SK-N-SH (cell line): ENCODE data around the gene TOM1L2. TPM values are rescaled to one million over a fixed set of nuclear protein-coding genes. Genes with fewer than 3 reads are reported as not detected.

Experiments
- CTCF ChIA-PET: fragments of 300-600, 350-600 bp; formaldehyde crosslinking; extraction: SDS; loops from one replicate; lab custom pipeline; 2021; lab: Yijun Ruan, JAX
- POLR2A ChIA-PET: fragments of 350-600 bp; sonication (Branson Sonifier 250); formaldehyde crosslinking; extraction: SDS; loops from one replicate; lab custom pipeline; 2020; ENCODE audit warnings: antibody characterized with exemption, inconsistent platforms; lab: Yijun Ruan, JAX
- DNase-seq: peaks from one replicate; pipeline ENCODE4 v3.0.0; 2012
- H2AFZ ChIP-seq: fragments of 200-600 bp; sonication (generic); 2 replicates; pipeline ENCODE4 v1.8.1; 2016; ENCODE audit warnings: antibody characterized with exemption, mild to moderate bottlenecking, low read depth
- H3F3A ChIP-seq: fragments of 200-600 bp; sonication (generic); replicated peaks from 2 replicates; pipeline ENCODE3; 2016; ENCODE audit warnings: antibody characterized with exemption, mild to moderate bottlenecking; ENCODE audit not compliant: insufficient read depth
- H3K27ac ChIP-seq, 2 experiments: fragments of 200-500 bp in 1 of 2; fragments of 200-600 bp in 1 of 2; sonication (Bioruptor generic) in 1 of 2; sonication (generic), shearing (Covaris generic) in 1 of 2; 2 replicates each; pipeline versions ENCODE4 v1.5.1 to v1.6.1; 2014 to 2016; ENCODE audit warnings: low read depth in 2 of 2, inconsistent platforms in 1 of 2, low read length in 1 of 2, mild to moderate bottlenecking in 1 of 2, mixed read lengths in 1 of 2
- H3K27me3 ChIP-seq: fragments of 200-600 bp; sonication (generic), shearing (Covaris generic); 2 replicates; pipeline ENCODE4 v1.6.1; 2016; ENCODE audit warnings: mixed run types; ENCODE audit not compliant: insufficient read depth
- H3K36me3 ChIP-seq, 2 experiments: fragments of 200-500 bp in 1 of 2; fragments of 200-600 bp in 1 of 2; sonication (Bioruptor generic) in 1 of 2; sonication (generic) in 1 of 2; replicated peaks in 1 of 2; 2 replicates each; pipeline versions ENCODE3 to v1.5.1; 2014 to 2016; ENCODE audit warnings: low read length in 1 of 2, mild to moderate bottlenecking in 1 of 2; ENCODE audit not compliant: insufficient read depth in 2 of 2, control insufficient read depth in 1 of 2
- H3K4me1 ChIP-seq, 2 experiments: fragments of 200-500 bp in 1 of 2; fragments of 200-600 bp in 1 of 2; sonication (Bioruptor generic) in 1 of 2; sonication (generic), shearing (Covaris generic) in 1 of 2; 2 replicates each; pipeline versions ENCODE4 v1.5.1 to v1.6.1; 2014 to 2016; ENCODE audit warnings: low read depth in 1 of 2, low read length in 1 of 2, mixed run types in 1 of 2; ENCODE audit not compliant: insufficient read depth in 2 of 2, control insufficient read depth in 1 of 2
- H3K4me2 ChIP-seq: fragments of 200-600 bp; sonication (generic), shearing (Covaris generic); 2 replicates; pipeline ENCODE4 v1.6.1; 2017; ENCODE audit warnings: mixed run types
- H3K4me3 ChIP-seq, 2 experiments: fragments of 200-500 bp in 1 of 2; fragments of 200-600 bp in 1 of 2; sonication (Bioruptor generic) in 1 of 2; sonication (generic), shearing (Covaris generic) in 1 of 2; 2 replicates each; pipeline versions ENCODE4 v1.5.1 to v1.8.1; 2014 to 2016; ENCODE audit warnings: low read depth in 2 of 2, inconsistent platforms in 1 of 2, low read length in 1 of 2, mild to moderate bottlenecking in 1 of 2, mixed read lengths in 1 of 2, moderate library complexity in 1 of 2
- H3K79me2 ChIP-seq: fragments of 200-600 bp; sonication (generic); 2 replicates; pipeline ENCODE4 v1.8.1; 2017; ENCODE audit warnings: mild to moderate bottlenecking; ENCODE audit not compliant: insufficient read depth
- H3K9ac ChIP-seq: fragments of 200-600 bp; sonication (generic); 2 replicates; pipeline ENCODE4 v1.6.1; 2017; ENCODE audit warnings: mixed run types
- H3K9me2 ChIP-seq: fragments of 200-600 bp; sonication (generic); 2 replicates; pipeline ENCODE4 v1.6.1; 2017; ENCODE audit warnings: mixed run types
- H3K9me3 ChIP-seq: fragments of 200-600 bp; sonication (generic); 2 replicates; pipeline ENCODE4 v1.6.1; 2017; ENCODE audit warnings: mixed run types, mild to moderate bottlenecking, moderate library complexity
- H4K20me1 ChIP-seq: fragments of 200-600 bp; sonication (generic); 2 replicates; pipeline ENCODE4 v1.6.1; 2017; ENCODE audit warnings: mild to moderate bottlenecking, mixed run types; ENCODE audit not compliant: insufficient read depth
- CHD2 ChIP-seq: fragments of 150-350 bp; IDR thresholded peaks from 2 replicates; pipeline ENCODE4 v1.6.1; 2018; ENCODE audit warnings: low read length; ENCODE audit not compliant: partially characterized antibody
- EP300 ChIP-seq, 2 experiments: IDR thresholded peaks; 2 replicates each; pipeline versions ENCODE4 v1.4.0 to v1.6.1; 2012; ENCODE audit warnings: borderline replicate concordance in 1 of 2, low read depth in 1 of 2, low read length in 1 of 2
- FOSL2 ChIP-seq: IDR thresholded peaks from 2 replicates; pipeline ENCODE4 v1.4.0; 2012; ENCODE audit warnings: low read depth, mild to moderate bottlenecking, moderate library complexity, borderline replicate concordance
- FOXJ3 ChIP-seq: sonication (generic); formaldehyde crosslinking; IDR thresholded peaks from 2 replicates; pipeline ENCODE4 v1.5.1; 2020; ENCODE audit warnings: mild to moderate bottlenecking, missing genetic modification reagents
- FOXM1 ChIP-seq: IDR thresholded peaks from 2 replicates; pipeline ENCODE4 v1.4.0; 2012; ENCODE audit warnings: low read depth, mild to moderate bottlenecking
- GABPA ChIP-seq: IDR thresholded peaks from 2 replicates; pipeline ENCODE4 v1.4.0; 2012; ENCODE audit warnings: low read depth, mild to moderate bottlenecking
- IRF3 ChIP-seq: fragments of 150-350 bp; IDR thresholded peaks from 2 replicates; pipeline ENCODE4 v1.6.1; 2016; ENCODE audit warnings: mild to moderate bottlenecking, low read depth, low read length
- JUND ChIP-seq: IDR thresholded peaks from 2 replicates; pipeline ENCODE4 v1.4.0; 2012
- MAX ChIP-seq: IDR thresholded peaks from 2 replicates; pipeline ENCODE4 v1.4.0; 2012; ENCODE audit warnings: low read depth
- MEF2A ChIP-seq: IDR thresholded peaks from 2 replicates; pipeline ENCODE4 v1.4.0; 2012; ENCODE audit warnings: low read depth, borderline replicate concordance
- MXI1 ChIP-seq: IDR thresholded peaks from 2 replicates; pipeline ENCODE4 v1.6.1; 2012; ENCODE audit warnings: mild to moderate bottlenecking, low read depth, low read length, improper control_type of control experiment
- NRF1 ChIP-seq: IDR thresholded peaks from 2 replicates; pipeline ENCODE4 v1.6.1; 2012; ENCODE audit warnings: low read depth, mild to moderate bottlenecking, low read length
- RCOR1 ChIP-seq: fragments of 150-350 bp; IDR thresholded peaks from 2 replicates; pipeline ENCODE4 v1.6.1; 2017; ENCODE audit warnings: antibody characterized with exemption, low read length
- REST ChIP-seq: IDR thresholded peaks from 2 replicates; pipeline ENCODE4 v1.6.1; 2012; ENCODE audit warnings: mild to moderate bottlenecking, low read depth, low read length, moderate library complexity
- RFX5 ChIP-seq: IDR thresholded peaks from 2 replicates; pipeline ENCODE4 v1.6.1; 2012; ENCODE audit warnings: mild to moderate bottlenecking, improper control_type of control experiment, low read length
- RXRA ChIP-seq: IDR thresholded peaks from 2 replicates; pipeline ENCODE4 v1.4.0; 2012; ENCODE audit warnings: low read depth, mild to moderate bottlenecking, borderline replicate concordance
- USF1 ChIP-seq: IDR thresholded peaks from 2 replicates; pipeline ENCODE4 v1.4.0; 2012; ENCODE audit warnings: low read depth, borderline replicate concordance
- USF2 ChIP-seq: fragments of 150-350 bp; IDR thresholded peaks from 2 replicates; pipeline ENCODE4 v1.6.1; 2017; ENCODE audit warnings: antibody characterized with exemption, low read length, low read depth, borderline replicate concordance
- ZBTB33 ChIP-seq: IDR thresholded peaks from 2 replicates; pipeline ENCODE4 v1.4.0; 2012; ENCODE audit warnings: low read depth, borderline replicate concordance
- WGBS: methylation state at CpG from one replicate; pipeline ENCODE4 v1.1.6; 2017; ENCODE audit warnings: low lambda C conversion rate; 5-methylcytosine and 5-hydroxymethylcytosine counted together
- polyA plus RNA-seq, 3 experiments: library from polyadenylated mRNA; depleted of rRNA; stranded (reverse); fragments of >200 nt; gene quantifications; 2 replicates each; pipeline ENCODE4 v1.2.3, GENCODE V29; 2012

Gene TOM1L2
- polyA plus RNA-seq, 1 of the 3 experiments (the other 2 are of a cell fraction), result 85.4 TPM

GRCh38 chr17:17928398-17929287 lies 43.6 kb downstream of the TOM1L2 start (continued):
- TF ChIP-seq EP300 (IDR thresholded peaks at IDR 0.05; ENCODE audit: borderline replicate concordance in 1 of 2, low read depth in 1 of 2, low read length in 1 of 2), result no peak

GRCh38 chr17:17926840-17927449 lies 45.3 kb downstream of the TOM1L2 start:
- no peaks in the 10 kb centered on the region for H3K9me3 ChIP-seq
- no peak overlapping the region for H2AFZ ChIP-seq
- ChIA-PET POLR2A (no interaction called here), CTCF (interaction anchor here (0.8 to 2.4 kb wide), 6 partner anchors 8 to 106 kb away, joined by 3 to 12 read pairs (median 3); no protein-coding TSS in a partner anchor)
- no peak for TF ChIP-seq MXI1
- TF ChIP-seq JUND, result no peak
- no peak for TF ChIP-seq USF1
- TF ChIP-seq USF2, result no peak
- TF ChIP-seq CHD2, result no peak
- TF ChIP-seq IRF3, result no peak
- TF ChIP-seq ZBTB33, result no peak
- no peak for TF ChIP-seq RCOR1
- TF ChIP-seq RFX5, result no peak
- TF ChIP-seq FOSL2, result no peak
- no peak for TF ChIP-seq REST
- no peak for TF ChIP-seq EP300 (IDR thresholded peaks at IDR 0.05; ENCODE audit: borderline replicate concordance in 1 of 2, low read depth in 1 of 2, low read length in 1 of 2)
- TF ChIP-seq MEF2A, result no peak
- no peak for TF ChIP-seq MAX
- TF ChIP-seq FOXJ3 (CRISPR knock-in tag), result no peak
- TF ChIP-seq FOXM1, result no peak
- no peak for TF ChIP-seq GABPA
- TF ChIP-seq NRF1, result no peak
- TF ChIP-seq RXRA, result no peak
- H3K27me3 ChIP-seq, result no peaks in the 10 kb centered on the region
- peaks cover 25% of the 10 kb centered on the region for H3F3A ChIP-seq
- peaks cover 0 to 6% of the 10 kb centered on the region in 2 experiments for H3K36me3 ChIP-seq
- H4K20me1 ChIP-seq, result no peaks in the 10 kb centered on the region
- H3K4me3 ChIP-seq, result no peak overlapping the region
- H3K27ac ChIP-seq, result no peak overlapping the region
- H3K9me2 ChIP-seq, result no peaks in the 10 kb centered on the region
- 77% methylated on average over 4 of the region's 5 CpGs for WGBS
- no peak for DNase-seq
- peaks cover 89% of the 10 kb centered on the region for H3K79me2 ChIP-seq
- no peak overlapping the region for H3K9ac ChIP-seq
- peaks cover 8 to 35% of the 10 kb centered on the region in 2 experiments; a peak in 3 of 4 replicates for H3K4me1 ChIP-seq
- H3K4me2 ChIP-seq, result no peak overlapping the region
